HUDEP-2 (cell line): Measurements from ENCODE around the gene KRT77.
A peak's percentile ranks its signal among the peaks of the same experiment; 100 is the strongest.
"Not testable (repeated sequence)": the region's sequence is repeated elsewhere in the genome, so short reads cannot be mapped to it uniquely, and the experiment has no call there.

Source experiments
- DNase-seq, 76 experiments: peaks; one replicate each; lab custom pipeline; 2025; ENCODE audit not compliant: unreplicated experiment in 76 of 76; lab: John Stamatoyannopoulos, UW

Gene KRT77

GRCh38 chr12:52724384-52724783, 21.1 kb upstream of the KRT77 start:
- DNase-seq, result no peak

DNA sequence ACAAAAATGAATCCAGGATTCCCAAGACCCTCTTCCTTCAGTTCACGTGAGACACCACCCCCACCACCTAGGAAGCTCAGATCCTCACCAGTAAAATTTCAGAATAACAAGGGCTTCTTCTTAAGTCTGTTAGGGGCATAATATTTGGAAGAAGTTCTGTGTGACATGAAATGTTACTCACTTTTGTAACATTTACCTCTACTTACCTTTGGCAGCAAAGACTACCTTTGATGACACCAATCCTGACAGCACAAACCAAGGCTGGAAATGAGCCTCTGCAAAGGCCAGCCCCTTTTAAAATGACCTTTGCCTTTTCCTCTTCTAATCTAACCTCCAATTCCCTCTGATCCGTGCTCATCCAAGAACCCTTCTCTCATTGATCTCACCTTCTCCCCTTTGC, 19.4 kb upstream of the KRT77 start:
- no peak for DNase-seq

DNA sequence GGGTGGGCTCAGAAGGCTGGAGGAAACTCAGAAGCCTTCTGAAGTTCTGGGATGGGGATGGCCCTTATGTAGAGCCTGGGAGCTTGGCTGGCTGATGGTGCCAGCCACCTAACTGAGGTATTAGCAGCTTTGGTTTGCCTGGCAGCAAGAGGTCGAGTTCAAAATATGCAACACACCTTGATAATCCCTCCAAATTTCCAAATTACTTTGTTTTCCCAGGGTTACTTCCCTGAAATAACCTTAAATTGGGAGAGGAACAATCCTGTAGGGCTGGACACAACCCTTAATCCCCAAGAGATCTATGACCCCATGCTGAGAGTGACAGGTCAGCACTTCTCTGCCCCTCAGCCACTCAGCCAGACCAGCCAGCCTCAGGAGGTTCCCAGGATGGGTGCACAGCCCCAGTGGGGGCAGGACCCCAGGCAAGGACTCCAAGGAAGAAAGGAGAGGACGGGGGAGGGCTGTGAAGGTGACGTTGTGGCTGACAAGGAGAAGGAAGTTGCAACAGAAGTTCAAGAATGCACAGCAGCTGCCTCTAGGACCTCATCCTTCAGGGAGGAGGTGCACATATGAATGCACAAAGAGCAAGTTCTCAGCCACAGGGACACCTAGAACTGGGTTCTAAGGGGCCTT, 18.6 kb upstream of the KRT77 start:
- no peak for DNase-seq

DNA sequence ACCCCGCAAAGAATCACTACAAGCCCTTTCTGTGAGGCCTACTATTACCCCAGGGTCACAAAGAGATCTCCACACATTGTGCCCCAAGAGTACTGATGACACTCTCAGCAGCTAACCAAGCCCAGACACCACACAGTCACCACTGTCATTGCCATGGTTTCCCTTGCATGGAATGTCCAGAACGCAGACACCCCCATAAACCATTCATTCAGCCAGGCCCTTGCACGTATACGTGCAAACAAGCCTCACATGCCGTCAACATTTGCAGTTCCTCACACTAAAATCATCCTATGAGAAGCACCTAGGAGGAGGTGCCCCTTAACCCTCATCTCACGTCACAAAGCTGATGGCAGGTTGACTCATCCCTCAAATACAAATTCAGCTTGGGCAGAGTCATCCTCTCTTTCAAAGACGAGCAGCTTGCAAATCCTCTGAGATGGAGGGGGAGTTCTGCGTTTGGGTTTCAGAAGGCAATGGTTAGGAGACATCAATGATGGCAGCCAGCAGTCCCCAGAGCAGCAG, 17.1 kb upstream of the KRT77 start:
- no peak for DNase-seq

DNA sequence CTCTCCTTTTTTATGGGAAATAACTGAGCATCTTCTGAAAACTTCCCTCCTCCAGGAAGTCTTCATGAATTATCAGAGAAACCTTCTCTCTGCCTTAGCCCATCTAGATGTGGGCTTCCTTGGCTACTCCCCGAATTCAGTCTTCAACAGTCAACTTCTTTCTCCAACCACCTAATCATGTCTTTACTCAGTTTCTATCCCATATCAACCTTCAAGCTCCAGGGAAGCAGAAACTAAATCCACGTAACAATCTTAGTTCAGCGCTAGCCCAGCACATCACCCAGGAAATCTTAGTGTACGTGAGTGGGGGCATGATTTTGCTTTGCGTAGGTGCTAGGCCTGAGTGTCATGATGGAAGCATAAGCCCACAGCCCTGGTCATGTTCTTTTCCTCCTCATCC, 12.7 kb upstream of the KRT77 start:
- no peak for DNase-seq

DNA sequence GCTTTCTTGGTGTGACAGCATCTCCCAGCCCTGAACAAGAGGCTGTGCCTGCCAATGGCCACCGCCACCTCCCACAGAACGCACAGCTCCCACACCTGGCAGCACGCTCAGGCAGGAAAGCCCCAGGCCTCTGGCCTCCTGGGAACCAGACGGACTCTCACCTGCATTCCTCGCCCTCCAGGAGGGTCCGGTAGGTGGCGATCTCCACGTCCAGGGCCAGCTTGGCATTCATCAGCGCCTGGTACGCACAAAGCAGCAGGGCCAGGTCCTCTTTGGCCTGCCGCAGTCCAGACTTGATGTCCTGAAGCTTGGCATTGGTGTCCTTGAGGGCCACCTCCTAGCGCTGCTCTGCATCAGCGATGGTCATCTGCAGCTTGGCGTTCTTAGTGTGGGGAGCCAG, 12.1 kb upstream of the KRT77 start:
- DNase-seq, result peak in 1 of 76 experiments; percentile 5

DNA sequence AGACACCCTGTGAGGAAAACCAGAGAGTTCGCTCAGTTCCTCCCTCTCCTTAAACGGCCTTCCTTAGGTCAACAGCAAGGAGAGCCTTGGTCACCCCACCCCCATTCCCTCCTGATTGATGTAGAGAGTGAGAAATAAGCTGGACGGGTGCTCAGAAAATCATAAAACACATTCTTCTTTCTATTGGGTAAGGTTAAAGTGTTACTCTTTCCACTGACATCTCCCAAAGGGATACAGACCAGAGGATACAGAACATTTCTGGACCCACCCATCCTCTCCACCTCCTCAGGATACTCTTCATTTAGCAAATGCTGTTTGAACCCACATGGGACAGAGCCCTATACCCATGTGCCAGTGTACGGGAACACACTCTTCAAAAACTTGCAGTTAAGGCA, 11.6 kb upstream of the KRT77 start:
- DNase-seq, result no peak

DNA sequence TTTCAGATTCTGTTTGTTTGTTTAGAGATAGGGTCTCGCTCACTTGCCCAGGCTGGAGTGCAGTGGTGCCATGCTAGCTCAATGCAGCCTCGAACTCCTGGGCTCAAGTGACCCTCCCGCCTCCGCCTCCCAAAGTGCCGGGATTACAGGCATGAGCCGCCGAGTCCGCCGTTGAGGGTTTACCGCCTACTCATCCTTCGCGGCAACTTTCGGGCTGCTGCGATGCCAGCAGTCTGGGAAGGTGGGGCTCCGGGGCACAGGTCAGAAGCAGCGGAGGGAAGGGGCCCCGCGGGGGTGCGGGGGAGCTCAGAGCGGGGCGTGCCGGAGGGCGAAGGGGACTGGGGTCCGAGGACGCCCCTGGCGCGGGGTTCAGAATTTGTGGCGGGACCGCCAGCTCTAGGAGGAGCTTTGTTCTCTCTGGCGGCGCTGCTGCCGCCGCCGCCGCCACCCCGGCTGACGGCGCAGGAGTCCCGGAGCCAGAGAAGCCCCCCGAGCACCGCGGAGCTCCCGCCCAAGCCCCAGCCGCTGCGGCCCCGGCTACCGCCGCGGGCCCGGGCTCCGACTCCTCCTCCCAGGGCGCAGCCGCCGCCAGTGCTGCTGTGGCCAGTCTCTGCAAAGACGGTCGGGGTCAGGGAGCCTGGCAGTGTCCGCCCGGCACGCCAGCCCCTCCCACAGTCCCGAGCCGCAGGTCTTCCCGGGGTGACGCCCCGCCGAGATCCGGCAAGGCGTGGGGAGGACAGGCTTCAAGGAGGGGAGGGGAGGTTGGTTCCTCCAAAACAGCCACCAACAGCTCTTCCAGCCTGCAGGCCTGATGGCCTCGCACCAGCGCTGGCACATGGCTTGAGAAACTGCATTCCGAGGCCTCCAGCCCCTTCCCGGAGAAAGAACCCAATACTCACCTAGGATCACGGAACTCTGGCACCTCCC, 10.9 kb upstream of the KRT77 start:
- DNase-seq, result peak in 4 of 76 experiments; percentile 5 to 14 (median 10)

DNA sequence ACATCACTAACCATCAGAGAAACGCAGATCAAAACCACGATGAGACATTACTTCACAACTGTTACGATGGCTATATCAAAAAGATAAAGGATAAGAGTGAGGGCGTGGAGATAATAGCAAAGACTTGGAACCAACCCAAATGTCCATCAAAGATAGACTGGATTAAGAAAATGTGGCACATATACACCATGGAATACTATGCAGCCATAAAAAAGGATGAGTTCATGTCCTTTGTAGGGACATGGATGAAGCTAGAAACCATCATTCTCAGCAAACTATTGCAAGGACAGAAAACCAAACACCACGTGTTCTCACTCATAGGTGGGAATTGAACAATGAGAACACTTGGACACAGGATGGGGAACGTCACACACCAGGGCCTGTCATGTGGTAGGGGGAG, 8.8 kb upstream of the KRT77 start:
- DNase-seq, result not testable (repeated sequence)

DNA sequence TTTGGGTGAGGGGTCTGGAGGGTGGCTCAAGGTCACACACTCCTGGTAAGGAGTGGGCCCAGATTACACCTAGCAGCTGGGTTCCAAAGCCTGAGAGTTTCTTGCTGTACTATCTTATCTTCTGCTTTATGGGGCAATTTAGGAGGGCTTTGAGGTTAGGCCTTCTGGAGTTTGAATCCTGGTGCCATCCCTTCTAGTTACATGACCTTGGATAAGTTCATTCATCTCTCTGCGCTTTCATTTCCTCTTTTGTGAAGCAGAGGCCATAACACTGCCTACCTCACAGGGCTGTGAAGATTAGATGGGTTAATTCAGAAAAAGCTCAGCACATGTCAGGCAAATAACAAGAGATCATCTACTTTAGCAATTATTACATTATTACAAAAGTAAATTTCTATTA, 7.4 kb upstream of the KRT77 start:
- no peak for DNase-seq

DNA sequence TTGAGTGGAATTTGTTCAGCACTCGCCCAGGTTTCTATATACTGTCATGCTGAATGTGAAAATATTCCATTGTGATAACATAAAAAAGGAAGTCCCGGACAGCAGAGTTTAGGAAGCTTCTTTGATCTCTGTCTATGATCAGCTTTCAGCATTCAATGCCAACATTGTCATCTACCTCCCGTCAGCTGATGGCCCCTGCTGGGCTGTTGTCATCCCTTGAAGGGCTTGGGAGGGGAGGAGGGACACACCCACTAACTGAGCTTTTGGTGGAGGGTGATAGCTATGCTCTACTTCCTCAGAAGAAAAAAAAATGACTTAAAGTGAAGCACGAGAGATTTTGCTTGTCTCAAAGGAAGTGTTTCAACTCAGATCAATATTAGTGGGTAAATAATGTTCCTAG, 4.7 kb upstream of the KRT77 start:
- DNase-seq, result peak in 69 of 76 experiments; percentile 7 to 80 (median 54)

DNA sequence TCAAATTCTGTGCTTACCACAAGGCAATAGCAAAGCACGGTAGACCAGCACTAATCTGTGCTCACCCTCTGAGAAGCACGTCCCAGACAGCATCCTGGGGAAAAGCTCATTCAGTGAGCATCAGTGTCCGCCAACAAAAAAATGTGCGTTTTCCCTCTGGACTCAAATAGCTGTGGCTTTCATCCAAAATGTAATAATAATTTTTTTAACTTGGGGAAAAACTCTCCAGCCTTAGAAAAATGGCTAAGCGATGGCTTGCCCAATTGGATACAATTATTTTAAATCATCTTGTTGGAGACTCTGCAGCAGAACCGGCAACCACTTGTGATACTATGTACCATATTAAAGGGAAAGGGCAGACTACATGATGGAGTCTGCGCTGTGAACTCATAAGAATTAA, 1.1 kb upstream of the KRT77 start:
- DNase-seq, result no peak

GRCh38 chr12:52703878-52704277, 554 bp upstream of the KRT77 start:
- DNase-seq, result peak in 68 of 76 experiments; percentile 2 to 85 (median 54)

- DNase-seq, result no peak
Observed at GRCh38 chr12:52702338-52702737, 986 bp downstream of the KRT77 start.

GRCh38 chr12:52701281-52701680, 2.0 kb downstream of the KRT77 start:
- no peak for DNase-seq

DNA sequence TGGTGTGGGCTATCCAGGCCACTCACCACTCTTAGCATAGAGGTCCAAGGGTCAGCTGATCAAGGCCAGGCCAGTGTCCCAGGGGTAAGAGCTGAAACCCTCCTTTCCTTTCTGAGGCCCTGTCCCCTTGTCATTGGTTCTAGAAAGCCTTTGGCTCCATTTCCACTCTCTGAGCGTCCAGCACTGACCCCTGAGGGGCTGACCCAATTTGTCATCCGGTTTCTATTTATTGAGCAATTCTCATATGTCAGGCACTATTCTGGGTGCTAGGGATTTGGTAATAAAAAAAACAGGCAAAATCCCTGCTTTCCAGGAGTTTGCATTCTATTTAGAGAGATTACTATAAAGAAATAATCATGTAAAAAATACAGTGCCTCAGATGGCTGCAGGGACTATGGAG, 3.4 kb downstream of the KRT77 start:
- no peak for DNase-seq

DNA sequence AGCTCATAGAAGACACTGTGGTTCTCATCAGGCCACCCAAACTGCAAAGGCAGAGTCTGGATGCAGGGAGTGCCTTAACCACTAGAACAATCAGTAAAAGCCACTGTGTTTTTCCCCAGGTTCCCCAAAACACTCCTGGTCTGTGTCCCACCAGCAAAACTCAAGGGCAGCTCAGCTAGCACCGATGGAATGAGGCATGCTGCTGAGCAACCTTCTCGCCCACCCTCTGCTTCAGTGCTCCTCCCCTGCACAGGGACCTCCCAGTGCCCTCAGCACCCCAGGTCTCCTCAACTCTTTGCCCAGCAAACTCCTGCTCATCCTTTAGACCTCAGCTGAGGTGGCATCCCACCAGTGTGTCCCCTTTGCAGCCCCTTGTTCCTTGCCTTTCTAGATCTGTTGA, 4.0 kb downstream of the KRT77 start:
- DNase-seq, result no peak

DNA sequence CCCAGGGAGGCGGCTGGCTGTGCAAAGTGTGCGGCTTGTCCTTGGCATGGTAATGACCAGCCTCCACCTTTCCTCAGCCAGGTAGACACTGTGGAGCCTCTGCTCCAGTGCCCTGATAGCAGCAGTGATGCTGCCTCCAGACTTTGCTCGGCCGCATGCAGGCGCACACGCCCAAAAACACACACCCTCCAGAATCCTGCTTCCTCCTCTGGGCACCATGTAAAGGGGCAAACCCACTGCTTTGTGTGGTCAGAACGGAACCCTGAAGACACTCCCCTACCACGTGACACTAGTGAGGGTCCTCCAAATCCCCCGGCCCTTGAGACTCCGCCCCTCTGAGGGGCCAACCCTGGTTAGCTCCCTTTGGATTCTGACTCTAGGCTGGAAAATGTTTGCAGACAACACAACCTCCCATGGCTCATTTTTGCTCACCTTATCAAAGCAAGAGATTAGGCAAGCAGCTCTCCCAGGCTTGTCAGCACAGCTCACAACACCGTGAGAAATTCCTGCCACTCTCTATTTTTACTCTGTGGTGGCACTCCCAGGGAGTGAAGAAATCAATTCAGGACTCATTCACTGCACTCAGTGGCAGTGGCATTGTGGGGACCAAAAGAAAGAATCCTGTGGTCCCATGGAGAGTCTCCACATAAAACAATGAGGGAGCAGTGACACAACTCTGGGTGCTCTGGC, 4.5 kb downstream of the KRT77 start:
- DNase-seq, result no peak

DNA sequence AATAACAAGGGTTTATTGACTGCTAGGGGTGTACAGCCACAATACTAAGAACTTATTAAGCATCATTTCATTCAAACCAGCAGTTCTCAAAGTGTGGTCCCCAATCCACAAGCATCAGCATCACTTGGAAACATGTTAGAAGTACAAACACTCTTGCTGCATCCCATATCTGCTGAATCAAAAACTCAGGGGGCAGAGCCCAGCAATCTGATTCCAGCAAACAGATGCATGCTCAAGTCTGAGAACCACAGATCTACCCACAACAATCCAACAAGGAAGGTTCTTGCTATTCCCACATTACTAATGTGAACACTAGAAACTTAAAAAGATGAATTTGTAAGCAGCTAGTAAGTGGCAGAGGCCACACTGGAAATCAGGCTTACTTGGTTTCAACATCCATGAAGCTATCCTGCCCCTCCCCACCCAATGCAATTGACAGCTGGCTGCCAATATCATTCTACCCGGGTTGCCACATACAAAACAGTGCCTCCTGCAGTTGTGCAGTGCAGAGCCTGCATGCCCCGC, 6.2 kb downstream of the KRT77 start:
- DNase-seq, result no peak

- no peak for DNase-seq
Observed at GRCh38 chr12:52696588-52696987, 6.7 kb downstream of the KRT77 start.

DNA sequence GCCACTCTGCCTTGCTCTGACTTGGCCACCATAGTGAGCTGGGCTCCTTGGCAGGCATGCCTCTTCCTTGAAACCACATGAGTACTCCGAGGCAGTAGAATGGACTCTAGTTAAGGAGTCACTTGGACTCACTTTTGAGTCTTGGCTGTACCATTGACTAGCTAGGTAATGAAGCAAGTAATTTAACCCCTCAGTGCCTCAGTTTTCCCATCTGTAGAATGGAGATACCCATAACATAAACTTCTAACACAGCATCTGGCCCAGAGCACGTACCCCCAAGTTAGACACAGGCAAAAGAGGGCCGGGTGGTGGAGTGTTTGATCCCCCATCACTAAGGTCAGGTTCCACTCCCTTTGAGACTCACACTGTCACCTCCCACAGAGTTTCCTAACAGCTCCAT, 8.3 kb downstream of the KRT77 start:
- DNase-seq, result no peak
